Measurements from ENCODE around the gene ADSL. TPM values are rescaled to one million over a fixed set of nuclear protein-coding genes. Genes with fewer than 3 reads are reported as not detected.

ADSL gene
- total and polyA plus RNA-seq, 9 of the 15 experiments (the other 6 are each of a cell fraction or from before 2014, with no cell fraction given), result 112 to 322 (median 146) TPM

DNA sequence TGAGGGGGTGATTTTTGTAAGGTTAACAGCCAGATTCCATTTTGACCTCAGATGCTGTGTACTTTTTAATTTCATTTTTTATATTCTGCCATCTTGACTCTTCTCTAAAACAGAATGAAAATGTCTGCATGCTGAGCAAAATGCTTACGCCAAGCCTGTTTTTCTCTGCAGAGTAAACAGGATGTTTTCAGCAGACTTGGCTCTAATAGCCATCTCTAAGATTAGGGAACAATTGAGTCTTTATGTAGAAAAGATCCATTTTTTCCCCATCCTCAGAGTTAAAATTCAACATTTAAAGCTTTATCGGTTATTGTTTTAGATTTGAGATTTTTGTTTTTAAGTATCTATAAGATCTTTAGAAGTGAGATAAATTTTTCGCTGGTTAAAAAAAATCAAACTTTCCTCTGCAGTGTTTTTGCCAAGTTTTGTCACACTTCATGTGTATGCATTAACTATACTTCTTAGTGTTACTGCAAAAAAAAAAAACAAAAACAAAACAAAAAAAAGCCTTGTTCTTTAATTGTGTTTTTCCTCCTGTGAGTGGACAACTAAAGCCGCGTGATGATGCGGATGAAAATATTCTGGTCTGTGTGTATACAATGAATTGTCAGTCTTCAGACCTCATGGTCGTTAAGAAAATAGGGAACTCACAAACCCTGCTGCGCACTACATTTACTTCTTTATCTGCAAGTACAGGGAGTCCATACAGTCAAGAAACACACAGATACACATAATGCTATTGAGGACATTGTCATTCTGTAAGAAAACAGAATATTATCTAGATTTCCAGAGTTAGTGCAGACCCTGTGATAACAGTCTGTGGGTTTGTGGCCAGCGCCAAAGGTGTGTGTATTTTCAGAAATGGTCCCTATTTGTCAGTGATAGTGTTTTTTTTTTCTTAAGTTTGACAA is 17.5 kb upstream of the ADSL start (continued):
- TF ChIP-seq, protein P1, sequence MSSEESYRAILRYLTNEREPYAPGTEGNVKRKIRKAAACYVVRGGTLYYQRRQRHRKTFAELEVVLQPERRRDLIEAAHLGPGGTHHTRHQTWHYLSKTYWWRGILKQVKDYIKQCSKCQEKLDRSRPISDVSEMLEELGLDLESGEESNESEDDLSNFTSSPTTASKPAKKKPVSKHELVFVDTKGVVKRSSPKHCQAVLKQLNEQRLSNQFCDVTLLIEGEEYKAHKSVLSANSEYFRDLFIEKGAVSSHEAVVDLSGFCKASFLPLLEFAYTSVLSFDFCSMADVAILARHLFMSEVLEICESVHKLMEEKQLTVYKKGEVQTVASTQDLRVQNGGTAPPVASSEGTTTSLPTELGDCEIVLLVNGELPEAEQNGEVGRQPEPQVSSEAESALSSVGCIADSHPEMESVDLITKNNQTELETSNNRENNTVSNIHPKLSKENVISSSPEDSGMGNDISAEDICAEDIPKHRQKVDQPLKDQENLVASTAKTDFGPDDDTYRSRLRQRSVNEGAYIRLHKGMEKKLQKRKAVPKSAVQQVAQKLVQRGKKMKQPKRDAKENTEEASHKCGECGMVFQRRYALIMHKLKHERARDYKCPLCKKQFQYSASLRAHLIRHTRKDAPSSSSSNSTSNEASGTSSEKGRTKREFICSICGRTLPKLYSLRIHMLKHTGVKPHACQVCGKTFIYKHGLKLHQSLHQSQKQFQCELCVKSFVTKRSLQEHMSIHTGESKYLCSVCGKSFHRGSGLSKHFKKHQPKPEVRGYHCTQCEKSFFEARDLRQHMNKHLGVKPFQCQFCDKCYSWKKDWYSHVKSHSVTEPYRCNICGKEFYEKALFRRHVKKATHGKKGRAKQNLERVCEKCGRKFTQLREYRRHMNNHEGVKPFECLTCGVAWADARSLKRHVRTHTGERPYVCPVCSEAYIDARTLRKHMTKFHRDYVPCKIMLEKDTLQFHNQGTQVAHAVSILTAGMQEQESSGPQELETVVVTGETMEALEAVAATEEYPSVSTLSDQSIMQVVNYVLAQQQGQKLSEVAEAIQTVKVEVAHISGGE (CRISPR knock-in tag; IDR thresholded peaks at IDR 0.05), result peak in 1 of 3 experiments; percentile 74; a peak in 2 of 6 replicates
- TF ChIP-seq SOX6 (IDR thresholded peaks at IDR 0.05), result peak; percentile 99
- peak in 1 of 2 experiments; percentile 56; a peak in 1 of 4 replicates for TF ChIP-seq HDAC1 (IDR thresholded peaks at IDR 0.05)
- no peak for TF ChIP-seq RFX5 (IDR thresholded peaks at IDR 0.05; ENCODE audit: low read depth, low read length)
- no peak for TF ChIP-seq FOXK1 (CRISPR knock-in tag; IDR thresholded peaks at IDR 0.05; ENCODE audit: borderline replicate concordance)
- TF ChIP-seq E2F3 (CRISPR knock-in tag; IDR thresholded peaks at IDR 0.05), result no peak
- TF ChIP-seq, protein P2, sequence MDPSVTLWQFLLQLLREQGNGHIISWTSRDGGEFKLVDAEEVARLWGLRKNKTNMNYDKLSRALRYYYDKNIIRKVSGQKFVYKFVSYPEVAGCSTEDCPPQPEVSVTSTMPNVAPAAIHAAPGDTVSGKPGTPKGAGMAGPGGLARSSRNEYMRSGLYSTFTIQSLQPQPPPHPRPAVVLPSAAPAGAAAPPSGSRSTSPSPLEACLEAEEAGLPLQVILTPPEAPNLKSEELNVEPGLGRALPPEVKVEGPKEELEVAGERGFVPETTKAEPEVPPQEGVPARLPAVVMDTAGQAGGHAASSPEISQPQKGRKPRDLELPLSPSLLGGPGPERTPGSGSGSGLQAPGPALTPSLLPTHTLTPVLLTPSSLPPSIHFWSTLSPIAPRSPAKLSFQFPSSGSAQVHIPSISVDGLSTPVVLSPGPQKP (CRISPR knock-in tag; IDR thresholded peaks at IDR 0.05), result no peak
- peak; percentile 67; the same call in 1 of the 2 replicates for TF ChIP-seq CREM (IDR thresholded peaks at IDR 0.05; ENCODE audit: low read depth)
- TF ChIP-seq STAT5B (CRISPR knock-in tag; IDR thresholded peaks at IDR 0.05), result no peak
- TF ChIP-seq ZNF124 (CRISPR knock-in tag; IDR thresholded peaks at IDR 0.05), result no peak
- no peak for TF ChIP-seq ZBED1 (IDR thresholded peaks at IDR 0.05)
- no peak for TF ChIP-seq BRD9 (IDR thresholded peaks at IDR 0.05; ENCODE audit: low read depth, partially characterized antibody)
- TF ChIP-seq, protein P3, sequence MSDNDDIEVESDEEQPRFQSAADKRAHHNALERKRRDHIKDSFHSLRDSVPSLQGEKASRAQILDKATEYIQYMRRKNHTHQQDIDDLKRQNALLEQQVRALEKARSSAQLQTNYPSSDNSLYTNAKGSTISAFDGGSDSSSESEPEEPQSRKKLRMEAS (CRISPR knock-in tag; IDR thresholded peaks at IDR 0.05), result no peak
- TF ChIP-seq MAFK (IDR thresholded peaks at IDR 0.05; ENCODE audit: low read length), result no peak
- TF ChIP-seq POLR3A (IDR thresholded peaks at IDR 0.05; ENCODE audit: borderline replicate concordance, extremely low read depth, insufficient read depth, insufficient read length), result no peak
- TF ChIP-seq, protein P4, sequence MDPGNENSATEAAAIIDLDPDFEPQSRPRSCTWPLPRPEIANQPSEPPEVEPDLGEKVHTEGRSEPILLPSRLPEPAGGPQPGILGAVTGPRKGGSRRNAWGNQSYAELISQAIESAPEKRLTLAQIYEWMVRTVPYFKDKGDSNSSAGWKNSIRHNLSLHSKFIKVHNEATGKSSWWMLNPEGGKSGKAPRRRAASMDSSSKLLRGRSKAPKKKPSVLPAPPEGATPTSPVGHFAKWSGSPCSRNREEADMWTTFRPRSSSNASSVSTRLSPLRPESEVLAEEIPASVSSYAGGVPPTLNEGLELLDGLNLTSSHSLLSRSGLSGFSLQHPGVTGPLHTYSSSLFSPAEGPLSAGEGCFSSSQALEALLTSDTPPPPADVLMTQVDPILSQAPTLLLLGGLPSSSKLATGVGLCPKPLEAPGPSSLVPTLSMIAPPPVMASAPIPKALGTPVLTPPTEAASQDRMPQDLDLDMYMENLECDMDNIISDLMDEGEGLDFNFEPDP (CRISPR knock-in tag; IDR thresholded peaks at IDR 0.05), result no peak
- no peak for TF ChIP-seq KLF10 (CRISPR knock-in tag; IDR thresholded peaks at IDR 0.05)
- TF ChIP-seq, protein P5, sequence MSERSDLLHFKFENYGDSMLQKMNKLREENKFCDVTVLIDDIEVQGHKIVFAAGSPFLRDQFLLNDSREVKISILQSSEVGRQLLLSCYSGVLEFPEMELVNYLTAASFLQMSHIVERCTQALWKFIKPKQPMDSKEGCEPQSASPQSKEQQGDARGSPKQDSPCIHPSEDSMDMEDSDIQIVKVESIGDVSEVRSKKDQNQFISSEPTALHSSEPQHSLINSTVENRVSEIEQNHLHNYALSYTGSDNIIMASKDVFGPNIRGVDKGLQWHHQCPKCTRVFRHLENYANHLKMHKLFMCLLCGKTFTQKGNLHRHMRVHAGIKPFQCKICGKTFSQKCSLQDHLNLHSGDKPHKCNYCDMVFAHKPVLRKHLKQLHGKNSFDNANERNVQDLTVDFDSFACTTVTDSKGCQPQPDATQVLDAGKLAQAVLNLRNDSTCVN (CRISPR knock-in tag; IDR thresholded peaks at IDR 0.05), result no peak

Data from K562 (cell line).